Gastrocnemius medialis (tissue), 4 donors: Measurements from ENCODE around the gene NEO1.

Source experiments
- CTCF ChIP-seq, 5 experiments: fragments of 450-650 bp in 3 of 5; fragments of 200-600 bp in 2 of 5; sonication (generic) in 2 of 5; IDR thresholded peaks in 4 of 5; conservative IDR thresholded peaks in 1 of 5; 1 replicate in 4 of 5; 2 replicates in 1 of 5; pipeline ENCODE4 v1.5.1; 2016 to 2019; ENCODE audit warnings: antibody characterized with exemption in 5 of 5, mild to moderate bottlenecking in 3 of 5, moderate library complexity in 3 of 5
- POLR2A ChIP-seq, 2 donors: fragments of 450-650 bp; IDR thresholded peaks; one replicate each; pipeline ENCODE4 v1.6.1; 2017; ENCODE audit warnings: antibody characterized with exemption in 2 of 2, mild to moderate bottlenecking in 2 of 2, moderate library complexity in 2 of 2

GRCh38 chr15:73021139-73021621 lies 31.1 kb upstream of the NEO1 start:
- TF ChIP-seq CTCF (IDR thresholded peaks at IDR 0.05 in 4 of 5, conservative IDR thresholded peaks at IDR 0.05 in 1 of 5) (no peak), POLR2A (IDR thresholded peaks at IDR 0.05) (no peak)
